ENCODE measurements around the gene CADPS. TPM values are rescaled to one million over a fixed set of nuclear protein-coding genes. Genes with fewer than 3 reads are reported as not detected.

Gene CADPS
- total RNA-seq, 1 experiment from 2014 or later = not detected

DNA sequence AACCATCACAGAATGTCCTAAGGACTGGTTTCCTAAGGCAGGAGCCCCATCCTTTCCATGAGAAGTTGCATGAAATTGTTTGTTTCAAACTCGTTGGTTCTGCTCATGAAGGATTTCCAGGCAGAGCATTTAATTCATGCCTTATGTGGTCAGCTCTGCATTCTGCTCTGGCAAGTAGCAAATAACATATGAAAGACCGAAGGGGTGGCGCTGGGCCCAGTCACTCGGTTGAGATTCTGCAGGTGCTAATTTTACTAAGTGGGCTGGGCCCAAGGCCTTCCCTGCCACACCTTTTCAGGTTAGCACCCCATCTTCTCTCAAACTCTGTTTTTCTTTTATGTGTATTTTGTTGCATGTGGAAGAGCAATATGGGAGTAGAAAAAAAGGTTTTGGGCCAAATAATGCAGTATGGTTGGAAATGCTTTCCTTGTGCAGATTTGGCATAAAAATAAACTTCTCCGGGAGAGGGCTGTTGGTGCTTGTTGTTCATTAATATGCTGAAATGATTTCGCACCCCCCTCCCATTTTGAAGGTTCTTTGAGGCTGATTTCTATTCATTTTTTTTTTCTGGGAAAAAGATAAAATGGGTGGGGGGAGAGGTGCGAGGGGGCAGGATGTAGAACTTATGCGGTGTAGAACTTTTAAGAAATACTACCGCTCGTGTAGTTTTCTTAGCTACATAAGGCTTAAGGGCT lies 318.9 kb downstream of the CADPS start:
- no TSS peak for BruUV-seq (replicated peaks)
- no peak for TF ChIP-seq EZH2 (IDR thresholded peaks at IDR 0.05; ENCODE audit: borderline replicate concordance, low read depth, low read length, poor library complexity, severe bottlenecking)
- TF ChIP-seq, protein P1, sequence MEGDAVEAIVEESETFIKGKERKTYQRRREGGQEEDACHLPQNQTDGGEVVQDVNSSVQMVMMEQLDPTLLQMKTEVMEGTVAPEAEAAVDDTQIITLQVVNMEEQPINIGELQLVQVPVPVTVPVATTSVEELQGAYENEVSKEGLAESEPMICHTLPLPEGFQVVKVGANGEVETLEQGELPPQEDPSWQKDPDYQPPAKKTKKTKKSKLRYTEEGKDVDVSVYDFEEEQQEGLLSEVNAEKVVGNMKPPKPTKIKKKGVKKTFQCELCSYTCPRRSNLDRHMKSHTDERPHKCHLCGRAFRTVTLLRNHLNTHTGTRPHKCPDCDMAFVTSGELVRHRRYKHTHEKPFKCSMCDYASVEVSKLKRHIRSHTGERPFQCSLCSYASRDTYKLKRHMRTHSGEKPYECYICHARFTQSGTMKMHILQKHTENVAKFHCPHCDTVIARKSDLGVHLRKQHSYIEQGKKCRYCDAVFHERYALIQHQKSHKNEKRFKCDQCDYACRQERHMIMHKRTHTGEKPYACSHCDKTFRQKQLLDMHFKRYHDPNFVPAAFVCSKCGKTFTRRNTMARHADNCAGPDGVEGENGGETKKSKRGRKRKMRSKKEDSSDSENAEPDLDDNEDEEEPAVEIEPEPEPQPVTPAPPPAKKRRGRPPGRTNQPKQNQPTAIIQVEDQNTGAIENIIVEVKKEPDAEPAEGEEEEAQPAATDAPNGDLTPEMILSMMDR (conservative IDR thresholded peaks at IDR 0.05; ENCODE audit: low read depth, low read length) = no peak
- Histone ChIP-seq H3K9me3 (ENCODE audit: low read depth, low read length, poor library complexity, severe bottlenecking) (no peaks in the 10 kb centered on the region), H3K4me1 (ENCODE audit: insufficient read depth, low read length, poor library complexity, severe bottlenecking) (no peaks in the 10 kb centered on the region), H3K36me3 (ENCODE audit: insufficient read depth, low read length, poor library complexity, severe bottlenecking) (no peaks in the 10 kb centered on the region), H3K4me3 (ENCODE audit: low read depth, low read length, poor library complexity, severe bottlenecking) (no peak overlapping the region), H3K27ac (ENCODE audit: low read depth, low read length, poor library complexity, severe bottlenecking) (no peak overlapping the region), H3K27me3 (replicated peaks; ENCODE audit: insufficient read depth, low read depth, low read length, poor library complexity) (no peaks in the 10 kb centered on the region)
- intact Hi-C loops (cut with micrococcal nuclease; ENCODE audit: unreplicated experiment) = loop anchor here (5.0 kb wide), 1 partner anchor 224 kb away; no protein-coding TSS in a partner anchor
- ChIA-PET POLR2A (ENCODE audit: low non-redundant PET) (no interaction called here), CTCF (no interaction called here)
- no peak for DNase-seq (ENCODE audit: low spot score)

DNA sequence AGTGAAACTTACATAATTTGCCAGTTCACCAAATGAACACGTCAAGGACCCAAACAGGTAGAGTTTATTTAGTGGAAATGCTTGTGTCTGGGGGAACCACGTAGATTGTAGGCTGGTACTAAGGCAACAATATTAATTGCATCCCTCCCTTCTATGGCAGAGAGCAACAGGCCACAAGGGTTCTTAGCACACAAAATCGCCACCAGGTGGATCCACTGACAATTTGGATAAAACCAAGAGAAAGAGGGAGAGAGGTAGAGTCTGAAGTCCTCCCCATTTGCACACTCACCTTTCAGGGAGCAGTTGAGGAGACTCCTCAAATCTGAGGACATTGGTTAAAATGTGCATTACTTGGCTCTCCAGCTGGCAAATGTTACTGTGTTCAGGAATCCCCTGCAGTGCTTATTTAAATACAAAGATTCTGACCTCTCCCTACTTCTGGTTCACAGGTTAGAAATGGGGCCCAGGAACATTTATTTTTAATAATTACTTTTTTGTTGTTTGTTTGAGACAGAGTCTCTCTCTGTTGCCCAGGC lies 320.9 kb downstream of the CADPS start:
- BruUV-seq (replicated peaks) = no TSS peak
- DNase-seq (ENCODE audit: low spot score) = peak; percentile 1
- intact Hi-C loops (cut with micrococcal nuclease; ENCODE audit: unreplicated experiment) = no loop called here
- TF ChIP-seq EZH2 (IDR thresholded peaks at IDR 0.05; ENCODE audit: borderline replicate concordance, low read depth, low read length, poor library complexity, severe bottlenecking) = no peak
- TF ChIP-seq, protein P1 (conservative IDR thresholded peaks at IDR 0.05; ENCODE audit: low read depth, low read length) = no peak
- Histone ChIP-seq H3K36me3 (ENCODE audit: insufficient read depth, low read length, poor library complexity, severe bottlenecking) (no peaks in the 10 kb centered on the region), H3K4me1 (ENCODE audit: insufficient read depth, low read length, poor library complexity, severe bottlenecking) (no peaks in the 10 kb centered on the region), H3K27me3 (replicated peaks; ENCODE audit: insufficient read depth, low read depth, low read length, poor library complexity) (peaks cover 4% of the 10 kb centered on the region), H3K27ac (ENCODE audit: low read depth, low read length, poor library complexity, severe bottlenecking) (no peak overlapping the region), H3K9me3 (ENCODE audit: low read depth, low read length, poor library complexity, severe bottlenecking) (no peaks in the 10 kb centered on the region), H3K4me3 (ENCODE audit: low read depth, low read length, poor library complexity, severe bottlenecking) (no peak overlapping the region)
- ChIA-PET POLR2A (ENCODE audit: low non-redundant PET) (no interaction called here), CTCF (no interaction called here)

GRCh38 chr3:62553811-62554210 lies 321.4 kb downstream of the CADPS start:
- Histone ChIP-seq H3K27ac (ENCODE audit: low read depth, low read length, poor library complexity, severe bottlenecking) (no peak overlapping the region), H3K9me3 (ENCODE audit: low read depth, low read length, poor library complexity, severe bottlenecking) (no peaks in the 10 kb centered on the region), H3K27me3 (replicated peaks; ENCODE audit: insufficient read depth, low read depth, low read length, poor library complexity) (peaks cover 9% of the 10 kb centered on the region), H3K4me1 (ENCODE audit: insufficient read depth, low read length, poor library complexity, severe bottlenecking) (no peaks in the 10 kb centered on the region), H3K4me3 (ENCODE audit: low read depth, low read length, poor library complexity, severe bottlenecking) (no peak overlapping the region), H3K36me3 (ENCODE audit: insufficient read depth, low read length, poor library complexity, severe bottlenecking) (no peaks in the 10 kb centered on the region)
- TF ChIP-seq, protein P1 (conservative IDR thresholded peaks at IDR 0.05; ENCODE audit: low read depth, low read length) = no peak
- TF ChIP-seq EZH2 (IDR thresholded peaks at IDR 0.05; ENCODE audit: borderline replicate concordance, low read depth, low read length, poor library complexity, severe bottlenecking) = no peak
- intact Hi-C loops (cut with micrococcal nuclease; ENCODE audit: unreplicated experiment) = no loop called here
- CTCF ChIA-PET = no interaction called here
- BruUV-seq (replicated peaks) = no TSS peak
- POLR2A ChIA-PET (ENCODE audit: low non-redundant PET) = no interaction called here
- DNase-seq (ENCODE audit: low spot score) = no peak

Measured in A673 (cell line).